Fibroblast of skin of left biceps (primary cell): ENCODE data around the gene ABHD4.
"Not testable (repeated sequence)": the region's sequence is repeated elsewhere in the genome, so short reads cannot be mapped to it uniquely, and the experiment has no call there.

Source experiments
- DNase-seq, 2 experiments: peaks; one replicate each; pipeline ENCODE4 v3.0.0-alpha.2; 2013; ENCODE audit warnings: low read depth in 2 of 2

The ABHD4 gene

GRCh38 chr14:22589096-22589839, 8.8 kb upstream of the ABHD4 start, which contains the start of gene DAD1:
Gene DAD1 (minus strand): TSS chr14:22589224. CDS start chr14:22589157, 67 bp downstream.
- DNase-seq: peak; percentile 98

GRCh38 chr14:22593189-22593588, 4.9 kb upstream of the ABHD4 start:
- DNase-seq: no peak

- DNase-seq: no peak
Observed at GRCh38 chr14:22593601-22594000, 4.5 kb upstream of the ABHD4 start.

GRCh38 chr14:22594156-22594716, 3.9 kb upstream of the ABHD4 start:
- no peak for DNase-seq

- DNase-seq: no peak
Observed at GRCh38 chr14:22596354-22596879, 1.7 kb upstream of the ABHD4 start.

DNA sequence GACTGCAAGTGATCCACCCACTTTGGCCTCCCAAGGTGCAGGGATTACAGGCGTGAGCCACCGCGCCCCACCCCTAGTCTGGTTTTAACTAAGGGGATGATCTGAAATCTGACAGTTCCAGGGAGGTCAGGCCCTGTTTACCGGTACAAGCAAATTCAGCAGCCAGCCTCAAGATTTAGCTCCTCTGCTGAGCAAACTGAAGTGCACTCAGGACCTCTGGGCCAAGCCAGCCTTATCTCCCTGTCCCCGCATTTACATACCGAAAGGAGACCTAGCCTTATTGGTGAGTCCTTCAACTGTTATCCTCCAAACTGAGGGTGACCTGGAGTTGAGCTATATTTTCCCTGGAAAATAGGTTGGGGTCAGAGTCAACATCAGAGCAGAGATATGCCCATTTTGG, 835 bp upstream of the ABHD4 start:
- no peak for DNase-seq

- DNase-seq: no peak
Observed at GRCh38 chr14:22597771-22598098, 365 bp upstream of the ABHD4 start.

GRCh38 chr14:22598896-22599244, 770 bp downstream of the ABHD4 start:
- no peak for DNase-seq

- no peak for DNase-seq
Observed at GRCh38 chr14:22599349-22599748, 1.2 kb downstream of the ABHD4 start.

- DNase-seq: no peak
Observed at GRCh38 chr14:22600027-22600426, 1.9 kb downstream of the ABHD4 start.

- no peak for DNase-seq
Observed at GRCh38 chr14:22601456-22601855, 3.4 kb downstream of the ABHD4 start.

DNA sequence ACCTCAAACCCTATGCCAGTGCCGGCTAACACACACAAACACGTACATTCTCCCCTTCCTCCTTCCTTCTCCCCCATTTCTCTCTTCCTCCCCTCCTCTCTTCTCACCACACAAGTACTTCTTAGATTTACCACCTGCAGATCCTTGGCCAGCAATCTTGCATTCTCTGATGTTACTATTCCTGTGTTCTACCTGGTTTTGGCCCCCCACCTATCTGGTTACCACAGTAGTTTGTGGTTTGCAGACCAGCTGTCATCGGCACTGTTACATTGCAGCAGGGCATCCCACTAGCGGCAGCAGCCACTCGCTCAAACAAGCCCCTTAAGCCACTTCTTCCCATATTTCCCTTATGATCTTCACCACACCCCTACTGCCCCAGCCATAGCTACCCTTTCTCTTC, 3.9 kb downstream of the ABHD4 start:
- no peak for DNase-seq

- DNase-seq: no peak
Observed at GRCh38 chr14:22602862-22603261, 4.8 kb downstream of the ABHD4 start.

GRCh38 chr14:22606380-22606779, 8.3 kb downstream of the ABHD4 start:
- no peak for DNase-seq

- DNase-seq: no peak
Observed at GRCh38 chr14:22607291-22607690, 9.2 kb downstream of the ABHD4 start.

GRCh38 chr14:22610931-22611330, 12.8 kb downstream of the ABHD4 start:
- no peak for DNase-seq

GRCh38 chr14:22613106-22613695, 15.1 kb downstream of the ABHD4 start:
- DNase-seq: no peak

DNA sequence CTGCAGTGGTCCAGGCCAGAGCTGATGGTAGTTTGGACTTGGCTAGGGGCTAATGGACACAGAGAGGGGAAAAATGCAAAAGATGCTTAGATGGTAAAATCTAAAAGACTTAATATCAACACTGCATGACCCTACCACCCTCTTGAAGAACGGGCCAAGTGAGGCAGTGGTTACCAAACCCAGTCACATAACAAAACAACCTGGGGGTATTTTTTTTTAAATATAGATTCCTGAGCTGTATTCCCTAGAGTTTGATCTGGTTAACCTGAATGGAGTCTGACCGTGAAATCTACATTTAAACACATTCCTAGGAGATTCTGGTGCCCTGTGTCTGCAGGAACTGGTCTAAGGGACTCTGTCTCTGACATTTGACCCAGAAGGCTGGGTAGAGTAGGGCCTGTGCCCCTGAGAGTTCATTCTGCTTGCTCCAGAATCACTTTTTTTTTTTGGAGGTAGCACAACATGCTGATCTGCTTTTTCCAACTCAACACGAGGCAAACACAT, 15.7 kb downstream of the ABHD4 start:
- no peak for DNase-seq

- DNase-seq: peak; percentile 96 to 97
Observed at GRCh38 chr14:22614240-22614799, 16.2 kb downstream of the ABHD4 start.

DNA sequence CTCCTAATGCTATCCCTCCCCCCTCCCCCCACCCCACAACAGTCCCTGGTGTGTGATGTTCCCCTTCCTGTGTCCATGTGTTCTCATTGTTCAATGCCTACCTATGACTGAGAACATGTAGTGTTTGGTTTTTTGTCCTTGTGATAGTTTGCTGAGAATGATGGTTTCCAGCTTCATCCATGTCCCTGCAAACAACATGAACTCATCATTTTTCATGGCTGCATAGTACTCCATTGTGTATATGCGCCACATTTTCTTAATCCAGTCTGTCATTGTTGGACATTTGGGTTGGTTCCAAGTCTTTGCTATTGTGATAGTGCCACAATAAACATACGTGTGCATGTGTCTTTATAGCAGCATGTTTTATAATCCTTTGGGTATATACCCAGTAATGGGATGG, 17.7 kb downstream of the ABHD4 start:
- not testable (repeated sequence) for DNase-seq

DNA sequence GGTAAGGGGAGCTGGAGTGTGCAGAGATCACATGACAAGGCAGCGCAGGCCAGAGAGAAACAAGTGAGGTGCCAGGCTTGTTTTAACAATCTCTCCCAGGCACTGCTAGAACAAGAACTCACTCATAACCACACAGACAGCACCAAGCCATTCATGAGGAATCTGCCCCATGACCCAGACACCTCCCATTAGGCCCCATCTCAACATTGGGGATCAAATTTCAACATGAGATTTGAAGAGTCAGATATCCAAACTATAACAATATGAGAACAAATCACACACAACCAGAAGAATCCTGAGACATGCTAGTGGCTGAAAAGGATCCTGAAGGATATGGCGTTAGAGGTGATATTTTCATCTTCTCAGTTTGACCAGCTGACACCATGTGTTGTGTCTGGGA, 24.2 kb downstream of the ABHD4 start:
- no peak for DNase-seq

GRCh38 chr14:22623047-22623446, 24.9 kb downstream of the ABHD4 start:
- DNase-seq: no peak

DNA sequence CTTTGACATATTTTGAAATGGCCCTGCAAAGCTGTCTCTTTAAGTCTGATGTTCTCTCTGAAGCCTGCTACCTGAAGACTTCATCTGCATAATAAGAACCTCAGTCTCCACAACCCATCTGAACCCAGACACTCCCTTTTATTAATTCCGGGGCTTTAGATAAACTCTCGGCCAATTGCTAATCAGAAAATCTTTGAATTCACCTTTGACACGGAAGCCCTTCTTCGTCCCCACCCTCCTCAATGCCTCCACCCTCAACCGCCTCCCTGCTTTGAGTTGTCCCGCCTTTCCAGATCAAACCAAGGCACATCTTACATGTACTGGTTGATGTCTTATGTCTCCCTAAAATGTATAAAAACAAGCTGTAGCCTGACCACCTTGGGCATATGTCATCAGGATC, 28.5 kb downstream of the ABHD4 start:
- DNase-seq: no peak
